Measurements from ENCODE around the gene FEM1B.

FEM1B gene

DNA sequence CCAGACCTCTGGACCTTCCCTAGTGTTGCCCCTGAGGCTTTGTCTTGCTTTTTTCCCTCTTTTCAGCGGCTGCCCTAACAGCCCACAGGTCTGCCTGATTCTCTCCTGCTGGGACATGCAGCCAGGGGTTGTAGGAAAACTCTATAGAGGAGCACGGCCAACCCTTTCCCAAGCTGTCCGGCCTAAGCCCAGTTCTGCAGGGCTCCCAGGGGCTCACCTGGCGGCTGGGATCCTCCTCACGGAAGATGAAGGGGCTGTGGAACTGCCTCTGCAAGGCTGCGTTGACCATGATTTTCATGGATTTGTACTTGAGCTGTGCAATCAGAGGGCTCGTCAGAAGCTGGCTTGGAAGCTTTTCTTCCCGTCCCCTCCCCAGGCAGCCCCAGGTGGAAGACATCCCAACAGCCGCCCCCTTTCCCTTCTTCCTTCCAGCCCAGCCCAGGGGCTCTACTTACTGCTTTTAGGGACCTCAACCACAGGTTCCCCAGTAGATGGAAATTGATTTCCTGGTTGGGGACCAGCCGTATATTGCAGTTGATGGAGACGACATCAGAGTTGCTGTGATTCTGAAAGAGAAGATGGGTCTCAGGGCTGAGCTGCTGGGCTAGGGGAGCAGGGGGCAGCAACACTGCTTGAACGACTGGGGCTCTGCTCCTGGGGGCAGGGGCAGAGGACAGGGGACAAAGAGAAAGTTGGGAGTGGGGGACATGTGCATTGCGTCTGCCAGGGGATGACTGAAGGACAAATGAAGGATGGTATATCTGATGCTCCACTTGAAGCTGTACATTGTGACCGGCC, 29.8 kb downstream of the FEM1B start:
- DNase-seq (no peak), ATAC-seq (no peak)

DNA sequence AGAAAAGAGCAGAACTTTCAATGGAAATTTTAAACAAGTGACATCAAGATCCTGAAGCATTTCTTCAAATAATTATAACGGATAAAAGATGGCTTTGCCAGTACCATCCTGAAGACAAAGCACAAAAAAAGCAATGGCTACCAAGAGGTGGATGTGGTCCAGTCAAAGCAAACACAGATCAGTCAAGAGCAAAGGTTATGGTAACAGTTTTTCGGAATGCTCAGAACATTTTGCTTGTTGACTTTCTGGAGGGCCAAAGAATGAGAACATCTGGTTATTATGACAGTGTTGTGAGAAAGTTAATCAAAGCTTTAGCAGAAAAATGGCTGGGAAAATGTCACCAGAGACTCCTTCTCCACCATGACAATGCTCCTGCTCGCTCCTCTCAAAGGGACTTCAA, 31.5 kb downstream of the FEM1B start:
- ATAC-seq = no peak
- no peak for DNase-seq

DNA sequence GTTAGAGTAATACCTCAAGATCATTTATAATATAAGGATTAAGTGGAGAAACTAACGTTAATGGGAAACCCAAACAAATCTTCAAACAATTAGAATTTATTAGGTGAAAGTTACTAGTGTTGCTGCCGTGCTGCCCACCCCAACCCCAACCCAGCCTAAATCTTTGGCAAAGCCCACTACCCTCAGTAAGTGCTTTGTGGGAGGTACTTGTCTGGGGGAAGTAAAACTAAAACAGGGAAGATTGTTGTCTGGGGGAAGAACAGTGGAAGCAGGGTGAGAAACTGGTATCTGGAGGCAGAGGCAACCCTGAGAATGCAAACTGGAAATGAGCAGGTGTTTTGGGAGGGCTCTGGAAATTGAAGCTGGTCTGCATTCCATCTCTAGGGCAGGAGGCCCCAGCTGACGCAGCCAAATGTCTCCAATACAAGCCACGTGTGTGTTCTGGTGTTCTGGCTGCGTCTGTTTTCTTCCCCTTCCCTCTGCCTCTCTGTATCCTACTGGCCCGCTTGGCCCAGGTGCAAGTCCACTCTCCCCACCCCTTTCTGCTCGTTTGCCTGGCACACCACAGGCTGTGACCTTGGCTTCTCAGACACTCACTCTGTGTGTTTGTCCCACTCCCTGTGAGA, 32.7 kb downstream of the FEM1B start:
- ATAC-seq (no peak), DNase-seq (no peak)

DNA sequence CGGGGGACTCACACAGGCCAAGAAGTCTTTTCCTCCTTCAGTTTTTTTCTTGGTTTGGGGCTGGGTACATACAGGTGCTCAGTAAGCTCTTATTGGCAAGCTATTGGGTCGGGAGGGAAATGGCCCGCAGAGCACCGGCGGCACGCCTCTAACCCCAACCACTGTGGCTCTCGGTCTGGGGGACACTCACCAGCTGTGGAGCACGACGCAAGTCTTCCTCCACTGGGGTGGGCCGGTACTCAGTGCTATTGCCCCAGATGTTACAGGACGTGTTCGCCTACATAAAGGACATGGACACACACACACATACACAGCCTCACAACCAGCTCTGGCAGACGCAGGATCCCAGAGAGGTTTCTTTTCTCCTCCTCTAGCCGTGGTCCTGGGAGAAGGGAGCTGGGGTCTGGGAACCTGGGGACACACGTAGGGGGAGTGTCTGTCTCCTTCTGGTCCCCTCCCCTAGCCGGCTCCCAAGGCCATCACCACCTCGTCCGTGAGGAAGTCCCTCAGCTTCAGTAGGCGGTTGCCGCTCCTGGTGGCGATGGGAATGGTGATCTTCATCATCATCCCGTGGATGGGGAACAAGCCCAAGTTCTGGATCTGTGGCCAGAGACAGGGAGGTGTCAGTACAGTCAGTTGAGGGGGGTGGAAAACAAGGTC, 33.4 kb downstream of the FEM1B start:
- no peak for DNase-seq

DNA sequence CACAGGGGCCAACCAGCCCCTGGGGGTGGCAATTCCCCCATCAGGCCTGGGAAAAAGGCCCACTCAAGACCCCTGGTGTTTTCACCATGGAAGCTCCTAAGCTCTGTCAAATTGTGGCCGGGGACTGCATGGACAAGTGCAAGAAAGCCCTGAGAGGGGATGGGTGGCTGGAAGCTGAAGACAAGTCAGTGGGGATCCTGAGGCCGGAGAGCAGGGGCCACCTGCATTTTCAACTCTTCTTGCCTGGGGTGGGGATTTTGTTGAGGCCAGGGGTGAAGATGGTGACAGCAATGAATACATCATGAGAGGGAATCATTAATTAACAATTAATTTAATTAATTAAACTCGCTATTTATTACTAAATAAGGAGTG, 33.9 kb downstream of the FEM1B start:
- ATAC-seq = no peak
- no peak for DNase-seq

More for the DNA sequence above, 33.4 kb downstream of the FEM1B start:
- no peak for ATAC-seq

DNA sequence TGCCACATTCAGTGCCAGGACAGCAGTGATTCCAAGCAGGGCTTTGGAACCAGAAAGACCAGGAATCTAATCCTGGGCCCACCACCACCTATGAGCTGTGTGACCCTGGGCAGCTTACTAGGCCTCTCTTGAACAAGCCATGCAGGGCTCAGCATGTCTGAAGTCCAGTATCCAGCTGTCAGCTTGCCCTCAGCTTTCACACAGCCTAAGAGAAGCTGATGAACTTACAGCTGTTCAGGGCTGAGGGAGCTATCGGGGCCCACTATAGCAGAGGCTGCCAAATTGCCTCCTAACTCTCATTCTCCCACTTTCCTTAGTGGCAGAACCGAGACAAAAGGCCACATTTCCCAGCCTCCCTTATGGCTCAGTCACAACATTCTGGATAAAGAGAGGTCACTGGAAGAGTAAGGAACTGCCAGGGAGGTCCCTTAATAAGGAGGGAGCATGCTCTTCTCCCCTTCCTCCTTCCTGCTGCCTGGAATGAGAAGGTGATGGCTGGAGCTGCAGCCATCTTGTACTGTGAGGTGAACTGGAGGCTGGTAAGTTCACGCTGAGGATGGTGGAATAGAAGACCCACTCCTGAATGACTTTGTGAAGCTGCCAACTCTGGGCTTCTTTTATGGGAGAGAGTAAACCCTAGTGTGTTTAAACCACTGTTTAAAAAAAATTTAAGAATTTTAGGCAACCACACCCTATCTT, 34.5 kb downstream of the FEM1B start:
- no peak for DNase-seq
- no peak for ATAC-seq

DNA sequence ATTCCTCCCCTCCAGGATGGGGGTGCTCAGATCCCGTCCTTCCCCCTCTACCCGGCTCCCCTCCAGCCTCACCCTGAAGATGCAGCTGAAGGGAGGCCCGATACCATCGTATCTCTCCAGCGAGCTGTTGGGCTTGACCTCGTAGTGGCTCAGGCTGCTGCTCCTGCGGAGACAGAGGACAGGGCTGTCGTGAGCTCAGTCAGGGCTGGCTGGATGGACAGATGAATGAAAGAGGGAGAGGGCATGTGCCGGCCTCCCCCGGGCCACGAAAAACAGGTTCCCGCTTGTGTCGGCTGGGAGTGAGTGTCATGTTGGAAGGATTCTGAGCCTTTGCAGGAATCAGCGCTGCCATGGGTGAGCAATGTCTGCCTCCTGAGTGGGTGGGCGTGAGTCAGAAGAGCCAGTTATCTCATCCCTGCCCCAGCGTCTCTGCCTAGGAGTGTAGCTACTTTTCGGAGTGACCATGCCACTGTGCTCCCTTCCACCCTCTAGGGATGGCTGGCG, 35.2 kb downstream of the FEM1B start:
- ATAC-seq = peak; percentile 8

DNA sequence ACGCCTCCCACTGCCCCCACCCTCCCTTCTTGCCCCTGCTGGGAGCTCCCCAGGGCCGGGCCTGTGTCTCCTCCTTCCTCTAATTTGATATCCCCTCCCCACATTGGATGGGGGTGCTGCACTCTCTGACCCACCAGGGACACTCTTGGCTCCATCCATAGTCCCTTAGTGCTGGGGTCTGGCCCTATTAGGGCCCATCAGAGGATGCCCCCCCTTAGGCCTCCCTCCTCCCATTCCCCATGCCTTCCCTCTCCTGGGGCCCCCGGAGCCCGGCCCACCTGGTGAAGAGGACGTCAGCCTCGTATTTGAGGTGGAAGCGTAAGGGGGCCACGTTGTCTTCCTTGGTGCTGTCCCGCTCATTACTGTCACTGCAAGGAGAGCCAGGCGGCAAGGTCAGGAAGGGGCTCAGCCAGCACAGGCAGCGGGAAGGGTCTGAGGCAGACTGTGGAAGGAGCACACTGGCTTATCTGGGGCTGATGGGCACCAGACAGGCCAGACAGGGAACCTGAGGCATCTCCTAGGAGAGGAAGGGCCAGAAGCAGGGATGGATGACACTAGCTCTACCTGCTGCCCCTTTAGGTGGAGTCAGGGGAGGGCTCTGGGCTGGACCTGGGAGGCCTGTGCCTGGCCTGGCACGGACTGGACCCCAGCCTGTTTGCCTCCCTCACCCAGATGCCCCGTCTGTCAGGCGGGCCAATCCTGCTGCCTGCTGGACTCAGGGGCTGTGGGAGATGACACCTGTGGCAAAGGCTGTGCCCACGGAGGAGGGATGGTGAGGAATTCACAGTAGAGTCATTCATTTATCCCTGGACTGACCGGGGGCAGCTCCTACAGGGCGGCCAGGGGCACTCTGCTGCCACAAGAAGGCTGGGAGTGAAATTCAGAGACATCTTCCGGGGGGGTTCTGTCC, 36.2 kb downstream of the FEM1B start:
- ATAC-seq (no peak), DNase-seq (no peak)

More for the DNA sequence above, 35.2 kb downstream of the FEM1B start:
- DNase-seq = no peak

DNA sequence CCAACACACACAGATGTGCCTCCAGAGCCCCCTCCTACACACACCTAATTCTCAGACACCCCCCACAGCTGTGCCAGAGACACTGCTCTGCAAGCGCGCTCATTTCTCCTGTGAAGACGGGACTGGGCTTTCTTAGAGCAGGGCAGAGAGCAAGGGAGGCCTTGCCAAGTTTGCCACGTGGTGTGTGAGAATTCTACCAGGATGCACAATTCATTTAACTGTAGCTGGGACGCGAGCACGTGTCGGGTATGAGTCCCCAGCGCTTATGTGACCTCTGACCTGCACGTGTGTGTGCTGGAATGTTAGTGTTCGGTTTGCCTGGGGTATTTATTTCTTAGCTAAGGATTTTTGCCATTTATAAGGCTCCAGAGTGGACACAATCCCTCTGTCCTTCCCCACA, 37.0 kb downstream of the FEM1B start:
- no peak for ATAC-seq
- DNase-seq = no peak

DNA sequence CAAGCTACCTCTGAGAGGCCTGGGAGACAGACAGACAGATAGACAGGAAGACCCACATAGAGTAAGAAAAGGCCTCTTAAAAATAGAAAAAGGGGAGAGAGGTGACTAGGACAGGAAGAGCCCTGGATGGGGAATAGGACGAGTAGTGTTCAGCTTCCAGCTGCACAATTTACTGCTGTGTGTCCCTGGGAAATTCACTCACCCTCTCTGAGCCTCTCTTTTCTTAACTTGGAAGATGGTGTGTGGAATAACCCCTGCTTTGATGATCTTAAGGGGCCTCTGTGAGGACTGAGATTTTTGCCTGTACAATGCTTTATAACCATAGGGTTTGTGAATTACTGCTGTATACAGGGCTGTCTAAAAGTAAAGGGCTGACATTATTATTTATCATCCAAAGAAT, 37.5 kb downstream of the FEM1B start:
- ATAC-seq (no peak), DNase-seq (no peak)

DNA sequence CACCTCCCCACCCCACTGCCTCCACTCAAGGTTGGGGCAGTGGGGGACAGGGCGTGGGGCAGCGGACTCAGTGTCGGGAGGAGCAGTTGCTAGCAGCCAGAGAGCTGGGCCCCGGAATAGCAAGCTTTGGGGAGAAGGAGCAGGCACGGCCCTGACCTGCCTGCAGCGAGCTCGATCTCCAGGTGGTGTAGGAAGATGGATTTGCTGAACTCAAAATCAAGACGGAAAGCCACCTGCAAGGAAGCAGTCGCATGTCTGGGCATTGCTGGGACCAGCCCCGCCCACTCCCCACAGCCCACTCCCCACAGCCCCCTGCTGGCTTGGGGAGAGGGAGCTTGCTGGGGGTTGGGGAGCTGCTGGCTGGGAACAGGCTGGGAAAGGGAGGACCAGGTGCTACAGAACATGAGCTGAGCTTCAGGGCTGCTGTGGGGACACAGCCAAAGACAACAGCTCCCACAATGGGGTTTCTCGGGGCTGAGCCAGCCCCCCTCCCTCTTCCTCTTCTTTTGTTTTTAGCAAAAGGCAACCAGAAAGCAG, 38.0 kb downstream of the FEM1B start:
- no peak for ATAC-seq
- no peak for DNase-seq

DNA sequence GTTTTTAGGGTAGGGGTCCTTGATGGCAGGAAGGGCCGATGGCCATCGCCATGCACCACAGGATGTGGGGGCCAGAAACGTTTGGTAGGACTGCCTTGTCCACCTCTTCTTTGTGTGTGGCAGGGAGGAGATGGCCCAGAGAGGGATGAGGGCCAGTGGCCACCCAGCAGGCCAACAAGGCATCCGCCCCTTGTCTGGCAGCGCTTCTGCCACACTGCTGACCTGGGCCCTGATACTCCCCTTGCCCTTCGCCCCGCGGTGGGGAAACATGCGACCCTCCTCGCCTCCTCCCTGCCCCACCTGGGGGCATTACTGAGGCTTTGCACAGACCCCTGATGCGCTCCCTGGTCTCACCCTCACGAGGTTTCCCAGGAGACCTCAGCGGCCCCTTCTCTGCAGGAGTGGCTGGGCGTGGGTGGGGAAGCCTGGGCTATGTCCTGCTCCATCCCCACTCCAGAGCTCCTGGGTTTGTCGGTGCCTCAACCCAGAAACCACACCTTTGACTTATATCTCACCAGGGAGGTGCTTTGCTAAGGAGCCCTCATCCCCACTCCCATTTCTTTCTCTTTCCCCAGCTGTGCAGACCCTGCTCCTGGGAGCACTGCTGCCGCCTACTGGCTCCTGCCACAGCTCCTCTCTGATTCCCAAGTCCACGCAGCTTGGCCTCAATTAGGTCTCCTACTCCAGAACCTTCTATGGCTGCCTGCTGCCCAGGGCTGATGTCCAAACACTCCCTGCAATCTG, 38.7 kb downstream of the FEM1B start:
- no peak for ATAC-seq
- no peak for DNase-seq

DNA sequence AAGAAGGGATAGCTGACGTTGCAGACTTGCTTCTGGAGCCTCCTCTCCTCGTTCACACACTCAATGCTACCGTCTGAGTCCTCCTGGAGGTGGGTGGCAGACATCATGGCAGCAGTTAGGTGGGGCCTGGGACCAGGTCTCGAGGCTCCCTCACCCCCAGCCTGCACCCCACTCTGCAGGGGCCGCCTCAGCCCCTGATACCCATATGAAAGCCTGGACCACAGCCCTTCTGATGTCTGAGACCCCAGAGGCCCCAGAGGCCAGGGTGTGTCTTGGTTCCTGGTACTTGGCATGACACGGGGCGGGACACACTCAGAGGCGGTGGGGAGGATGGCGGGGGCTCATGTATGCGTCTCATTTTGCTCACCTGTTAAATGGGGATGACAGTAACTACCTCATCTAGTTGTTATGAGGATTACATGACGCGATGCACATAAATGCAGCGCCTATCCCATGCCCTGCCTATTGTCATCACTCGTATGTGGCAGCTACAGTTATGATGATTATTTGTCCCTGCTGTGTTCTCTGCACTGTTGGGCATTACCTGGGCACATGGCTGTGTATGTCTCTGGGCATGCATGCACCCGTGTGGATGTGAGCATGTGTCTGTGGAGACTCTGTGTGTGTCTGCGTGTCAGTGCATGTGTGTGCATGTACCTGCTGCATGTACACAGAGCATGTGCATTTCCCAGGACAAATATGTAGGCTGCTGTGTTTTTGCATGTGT, 39.9 kb downstream of the FEM1B start:
- no peak for ATAC-seq

DNA sequence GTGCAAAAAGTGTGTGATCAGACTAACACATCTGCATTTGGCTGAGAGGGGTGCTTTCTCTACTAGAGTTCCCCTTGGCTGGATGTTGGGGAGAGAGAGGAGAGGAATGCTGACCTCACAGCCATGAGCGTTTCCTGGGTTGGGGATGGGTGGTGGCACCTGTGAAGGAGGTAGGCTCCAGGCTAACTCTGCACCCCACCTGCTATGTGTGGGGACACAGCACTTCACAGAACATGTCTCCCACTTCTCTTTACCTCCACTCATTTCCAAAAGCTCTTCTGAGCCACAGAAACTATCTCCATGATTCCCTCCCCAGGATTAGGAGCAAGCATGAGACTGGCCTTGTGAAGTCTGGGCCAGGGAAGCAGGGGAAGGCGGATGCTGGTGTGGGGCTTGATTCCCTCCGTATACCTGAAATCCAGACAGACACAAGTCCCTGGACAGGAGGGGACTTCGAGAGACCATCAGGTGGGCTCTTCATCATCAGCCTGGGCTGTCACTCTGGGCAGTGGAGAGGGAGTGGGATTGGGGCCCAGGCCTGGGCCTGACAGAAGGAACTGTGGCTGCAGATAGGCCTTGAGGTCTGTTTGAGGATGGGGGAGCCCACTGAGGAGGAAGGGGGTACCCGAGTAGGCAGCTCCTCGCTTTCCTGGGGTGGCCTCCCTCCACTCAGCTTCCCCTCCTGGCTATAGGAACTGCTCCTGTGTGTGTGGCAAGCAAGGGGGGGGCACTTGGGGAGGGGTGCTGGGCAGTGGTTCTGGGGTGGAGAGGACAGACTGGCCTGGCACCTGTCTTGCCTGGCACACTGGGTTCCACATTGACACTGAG, 40.7 kb downstream of the FEM1B start:
- ATAC-seq (no peak), DNase-seq (no peak)

More for the DNA sequence above, 39.9 kb downstream of the FEM1B start:
- no peak for DNase-seq

DNA sequence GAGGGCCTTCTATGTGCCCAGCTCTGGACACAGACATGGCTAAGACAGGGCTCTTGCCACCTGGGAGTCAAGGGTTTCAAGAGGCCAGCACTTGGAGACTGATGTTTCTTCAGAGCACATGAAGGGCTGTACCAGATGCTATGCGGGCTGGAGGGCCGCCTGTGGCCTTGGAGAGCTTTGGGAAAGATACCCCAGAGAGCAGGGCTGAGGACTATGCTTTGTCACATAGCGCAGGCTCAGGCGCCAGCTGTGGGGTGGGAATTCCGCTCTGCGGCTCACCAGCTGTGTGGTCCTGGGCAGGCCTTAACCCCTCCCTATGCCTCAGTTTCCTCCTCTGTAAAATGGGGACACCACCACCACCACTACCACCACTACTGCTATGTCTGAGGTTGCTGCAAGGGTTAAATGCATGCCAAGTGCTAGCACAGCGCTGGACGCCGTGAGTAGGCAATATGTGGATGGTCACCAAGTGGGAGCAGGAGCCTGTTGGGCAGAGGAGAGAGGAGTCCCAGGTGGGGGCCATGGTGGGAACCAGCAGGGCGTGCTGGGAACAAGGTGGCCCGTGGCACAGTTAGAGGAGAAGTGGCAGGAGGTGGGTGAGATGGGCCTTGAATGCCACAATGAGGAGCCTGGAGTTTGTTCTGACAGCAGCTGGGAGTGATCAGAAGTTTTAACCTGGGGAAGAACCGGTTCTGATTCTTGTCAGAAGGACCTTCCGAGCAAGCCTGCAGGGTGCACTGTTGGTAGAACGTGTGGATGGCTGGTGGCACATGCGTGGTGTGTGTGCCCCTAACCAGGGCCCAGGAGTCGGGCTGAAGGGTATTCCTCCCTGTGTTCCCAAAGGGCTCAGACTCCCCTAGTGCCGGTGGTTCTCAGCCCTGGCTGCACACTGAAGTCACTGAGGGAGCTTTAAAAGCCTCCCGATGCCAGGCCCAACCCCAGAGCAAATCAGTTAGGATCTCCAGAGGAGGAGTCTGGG, 41.7 kb downstream of the FEM1B start:
- ATAC-seq (no peak), DNase-seq (no peak)

DNA sequence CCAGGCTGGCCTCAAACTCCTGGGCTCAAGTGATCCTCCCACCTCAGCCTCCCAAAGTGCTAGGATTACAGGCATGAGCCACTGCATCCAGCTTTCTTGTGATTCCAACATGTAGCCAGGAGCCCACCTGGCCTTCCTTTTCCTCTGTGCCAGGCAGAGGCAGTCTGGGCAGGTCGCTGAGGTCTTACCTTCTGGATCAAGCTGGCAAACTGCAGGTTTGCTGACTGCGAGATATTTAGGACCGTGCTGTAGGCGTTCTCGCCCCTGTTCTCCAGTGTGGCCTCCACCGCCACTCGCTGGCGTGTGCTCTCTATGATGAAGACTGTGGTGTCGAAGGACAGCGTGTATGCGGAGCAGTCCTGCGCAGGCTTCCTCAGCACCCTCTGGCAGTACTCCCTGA, 42.5 kb downstream of the FEM1B start:
- DNase-seq = no peak
- ATAC-seq = no peak

DNA sequence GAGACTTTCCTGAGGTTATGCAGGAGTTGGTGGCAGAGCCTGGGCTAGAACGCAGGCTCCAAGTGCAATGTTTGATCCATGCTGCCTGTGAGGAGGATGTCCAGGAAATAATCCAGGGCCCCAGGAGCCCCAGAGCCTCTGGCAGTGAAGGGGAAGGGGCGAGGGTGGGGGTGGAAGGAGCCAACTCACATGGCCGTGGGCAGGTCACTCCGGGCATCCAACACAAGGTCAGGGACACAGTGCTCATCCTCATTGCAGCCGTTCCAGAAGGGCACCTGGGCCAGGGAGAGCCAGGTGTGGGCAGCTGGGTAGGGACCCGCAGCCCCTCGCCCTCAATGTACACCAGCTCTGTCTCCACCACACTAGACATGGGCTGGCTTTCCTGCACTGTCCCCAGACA, 43.7 kb downstream of the FEM1B start:
- DNase-seq (no peak), ATAC-seq (no peak)

DNA sequence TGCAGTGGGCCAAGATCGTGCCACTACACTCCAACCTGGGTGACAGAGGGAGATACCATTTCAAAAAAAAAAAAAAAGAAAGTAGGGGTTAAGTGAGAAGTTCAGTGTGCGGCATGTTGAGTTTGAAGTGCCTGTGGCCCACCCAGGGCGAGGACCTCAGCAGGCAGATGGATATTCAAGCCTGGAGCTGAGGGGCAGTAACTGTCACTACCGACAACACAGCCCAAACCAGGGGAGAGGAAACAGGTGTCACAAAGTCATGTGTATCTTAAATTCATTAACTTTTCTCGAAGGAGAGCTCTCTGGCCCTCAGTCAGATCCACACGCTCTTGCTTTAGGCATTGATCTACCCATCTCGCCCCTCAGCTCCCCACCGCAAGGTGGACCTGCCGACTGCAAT, 45.3 kb downstream of the FEM1B start:
- DNase-seq (no peak), ATAC-seq (no peak)
